Hematopoietic multipotent progenitor cell treated with erythropoietin and hydrocortisone succinate and interleukin-3 and kit ligand, for 6 days (in vitro differentiated cells): ENCODE results near the gene VPS35.

Experiments
- DNase-seq: peaks from one replicate; pipeline ENCODE4 v3.0.0-alpha.2; 2015

Gene VPS35

GRCh38 chr16:46606231-46606630 lies 82.7 kb downstream of the VPS35 start:
- DNase-seq: no peak
